HUES48 (cell line): ENCODE results near the gene RAB28.
"Not testable (repeated sequence)": the region's sequence is repeated elsewhere in the genome, so short reads cannot be mapped to it uniquely, and the experiment has no call there.

ENCODE experiments used
- H3K27ac ChIP-seq: one replicate; pipeline ENCODE4 v1.7.0; 2013; ENCODE audit warnings: low read depth, low read length, inconsistent platforms
- H3K27me3 ChIP-seq: 2 replicates; pipeline ENCODE4 v1.6.1; 2013; ENCODE audit warnings: mild to moderate bottlenecking, low read length; ENCODE audit not compliant: control insufficient read depth, insufficient read depth
- H3K36me3 ChIP-seq: 2 replicates; pipeline ENCODE4 v1.6.1; 2013; ENCODE audit warnings: low read length; ENCODE audit not compliant: control insufficient read depth, insufficient read depth
- H3K4me1 ChIP-seq: 2 replicates; pipeline ENCODE4 v1.6.1; 2013; ENCODE audit warnings: mild to moderate bottlenecking, low read length; ENCODE audit not compliant: control insufficient read depth, insufficient read depth
- H3K4me3 ChIP-seq: 2 replicates; pipeline ENCODE4 v1.5.1; 2013; ENCODE audit warnings: mild to moderate bottlenecking, low read depth, low read length
- H3K9ac ChIP-seq: 2 replicates; pipeline ENCODE4 v1.6.1; 2013; ENCODE audit warnings: mild to moderate bottlenecking, low read depth, low read length, moderate library complexity
- H3K9me3 ChIP-seq: 2 replicates; pipeline ENCODE4 v1.6.1; 2013; ENCODE audit warnings: low read length; ENCODE audit not compliant: control insufficient read depth, insufficient read depth

The RAB28 gene

DNA sequence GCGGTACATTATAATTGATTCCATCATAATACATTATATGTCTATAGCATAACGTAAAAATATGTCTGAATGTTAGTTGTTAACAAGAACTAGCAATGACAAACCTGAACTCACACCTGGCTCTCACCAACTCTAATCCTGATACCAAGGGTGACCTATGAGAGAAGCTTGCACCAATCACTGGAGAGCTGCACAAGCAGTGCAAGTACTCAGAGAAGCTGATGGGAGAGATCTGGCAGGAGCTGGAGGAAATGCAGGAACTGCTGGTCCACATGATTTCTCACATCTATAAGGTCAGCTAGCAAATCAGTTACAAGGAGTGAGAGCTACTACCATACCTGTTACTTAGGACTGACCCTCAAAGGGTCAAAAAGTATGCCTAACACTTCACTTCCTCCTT, 74.8 kb downstream of the RAB28 start:
- H3K9ac ChIP-seq: no peak overlapping the region

DNA sequence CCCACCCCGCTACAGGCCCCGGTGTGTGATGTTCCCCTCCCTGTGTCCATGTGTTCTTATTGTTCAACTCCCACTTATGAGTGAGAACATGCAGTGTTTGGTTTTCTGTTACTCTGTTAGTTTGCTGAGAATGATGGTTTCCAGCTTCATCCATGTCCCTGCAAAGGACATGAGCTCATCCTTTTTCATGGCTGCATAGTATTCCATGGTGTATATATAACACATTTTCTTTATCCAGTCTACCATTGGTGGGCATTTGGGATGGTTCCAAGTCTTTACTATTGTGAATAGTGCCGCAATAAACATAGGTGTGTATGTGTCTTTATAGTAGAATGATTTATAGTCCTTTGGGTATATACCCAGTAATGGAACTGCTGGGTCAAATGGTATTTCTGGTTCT, 78.0 kb downstream of the RAB28 start:
- H3K27ac ChIP-seq, H3K36me3 ChIP-seq, H3K9ac ChIP-seq, H3K4me3 ChIP-seq, H3K4me1 ChIP-seq, H3K9me3 ChIP-seq, H3K27me3 ChIP-seq: not testable (repeated sequence)

More for the DNA sequence above, 74.8 kb downstream of the RAB28 start:
- peaks cover 11% of the 10 kb centered on the region for H3K4me1 ChIP-seq
- no peak overlapping the region for H3K27ac ChIP-seq
- H3K27me3 ChIP-seq: no peaks in the 10 kb centered on the region
- no peak overlapping the region for H3K4me3 ChIP-seq
- no peaks in the 10 kb centered on the region for H3K9me3 ChIP-seq
- no peaks in the 10 kb centered on the region for H3K36me3 ChIP-seq

DNA sequence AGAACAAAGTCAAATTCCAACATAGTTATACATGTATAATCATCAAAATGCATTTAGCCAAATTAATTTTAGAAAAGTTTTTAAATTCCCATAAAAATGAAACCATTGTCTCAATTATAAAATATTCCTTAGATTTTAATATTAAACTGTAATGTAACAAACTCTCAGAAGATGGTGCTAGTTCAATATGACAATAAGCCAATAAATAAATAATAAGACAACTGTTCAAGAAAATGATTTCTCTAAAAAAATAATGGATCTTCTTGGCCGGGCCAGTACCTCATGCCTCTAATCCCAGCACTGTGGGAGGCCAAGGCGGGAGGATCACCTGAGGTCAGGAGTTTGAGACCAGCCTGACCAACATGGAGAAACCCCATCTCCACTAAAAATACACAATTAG, 80.3 kb downstream of the RAB28 start:
- Histone ChIP-seq H3K27ac (no peak overlapping the region), H3K36me3 (no peaks in the 10 kb centered on the region), H3K4me3 (no peak overlapping the region), H3K27me3 (no peaks in the 10 kb centered on the region), H3K4me1 (no peaks in the 10 kb centered on the region), H3K9ac (no peak overlapping the region), H3K9me3 (no peaks in the 10 kb centered on the region)

DNA sequence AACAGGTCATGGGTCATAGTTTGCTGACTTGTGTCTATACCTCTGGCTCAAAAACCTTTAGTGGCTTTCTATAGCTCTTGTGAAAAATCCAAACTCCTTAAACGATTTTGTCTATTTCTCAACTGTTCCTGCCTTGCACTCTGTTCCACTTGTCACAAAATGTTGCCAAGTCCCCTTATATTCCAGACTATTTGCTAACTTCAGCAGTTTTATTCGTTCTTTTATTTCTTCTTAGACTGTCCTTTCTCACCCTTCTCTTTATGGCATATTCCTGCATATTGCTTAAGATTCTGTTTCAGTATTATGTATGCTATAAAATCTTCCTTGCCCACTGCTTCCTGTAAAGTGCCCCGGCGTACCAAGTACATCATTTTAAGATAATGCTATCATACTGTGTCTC, 80.8 kb downstream of the RAB28 start:
- H3K9me3 ChIP-seq: no peaks in the 10 kb centered on the region
- H3K4me3 ChIP-seq: no peak overlapping the region
- no peaks in the 10 kb centered on the region for H3K27me3 ChIP-seq
- no peak overlapping the region for H3K9ac ChIP-seq
- no peaks in the 10 kb centered on the region for H3K36me3 ChIP-seq
- no peaks in the 10 kb centered on the region for H3K4me1 ChIP-seq
- H3K27ac ChIP-seq: no peak overlapping the region

DNA sequence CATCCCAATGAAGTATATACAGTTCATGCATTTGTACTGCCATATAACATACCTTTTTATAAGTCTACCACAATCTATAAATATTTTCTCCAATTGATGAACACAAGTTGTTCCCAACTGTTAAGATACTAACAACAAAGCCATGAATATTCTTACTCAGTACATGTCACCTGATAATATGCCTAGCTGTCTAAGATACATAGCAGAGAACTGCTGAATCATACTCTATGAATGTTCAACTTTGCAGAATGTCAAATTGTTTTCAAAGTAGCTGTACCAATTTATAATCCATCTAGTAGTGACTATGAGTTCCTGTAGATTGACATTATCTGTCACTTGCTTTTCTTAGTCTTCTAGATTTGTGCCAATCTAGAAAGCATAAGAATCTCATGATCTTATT, 84.9 kb downstream of the RAB28 start:
- no peak overlapping the region for H3K4me3 ChIP-seq
- no peaks in the 10 kb centered on the region for H3K4me1 ChIP-seq

DNA sequence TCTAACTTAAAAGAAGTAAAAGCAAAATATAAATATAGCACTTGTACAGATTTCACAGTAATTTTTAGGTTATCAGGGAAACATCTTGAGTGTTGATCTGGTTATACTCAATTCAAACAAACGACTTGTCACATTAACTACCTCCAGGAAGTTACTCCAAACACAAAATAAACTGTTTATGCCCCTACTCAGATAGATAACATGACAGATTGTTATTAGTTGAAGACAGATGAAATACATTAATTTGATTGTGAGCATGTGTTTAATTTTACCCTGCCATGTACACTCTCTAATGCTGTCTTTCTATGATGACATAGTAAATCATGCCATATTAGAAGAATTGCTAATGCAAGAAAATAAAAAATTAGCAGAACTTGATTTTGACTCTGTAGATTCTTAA, 88.0 kb downstream of the RAB28 start:
- H3K36me3 ChIP-seq: no peaks in the 10 kb centered on the region
- H3K9me3 ChIP-seq: no peaks in the 10 kb centered on the region
- no peak overlapping the region for H3K27ac ChIP-seq
- H3K4me3 ChIP-seq: no peak overlapping the region
- no peak overlapping the region for H3K9ac ChIP-seq
- no peaks in the 10 kb centered on the region for H3K4me1 ChIP-seq
- H3K27me3 ChIP-seq: no peaks in the 10 kb centered on the region

More for the DNA sequence above, 84.9 kb downstream of the RAB28 start:
- no peaks in the 10 kb centered on the region for H3K27me3 ChIP-seq
- H3K9me3 ChIP-seq: no peaks in the 10 kb centered on the region
- no peaks in the 10 kb centered on the region for H3K36me3 ChIP-seq
- H3K27ac ChIP-seq: no peak overlapping the region
- no peak overlapping the region for H3K9ac ChIP-seq

DNA sequence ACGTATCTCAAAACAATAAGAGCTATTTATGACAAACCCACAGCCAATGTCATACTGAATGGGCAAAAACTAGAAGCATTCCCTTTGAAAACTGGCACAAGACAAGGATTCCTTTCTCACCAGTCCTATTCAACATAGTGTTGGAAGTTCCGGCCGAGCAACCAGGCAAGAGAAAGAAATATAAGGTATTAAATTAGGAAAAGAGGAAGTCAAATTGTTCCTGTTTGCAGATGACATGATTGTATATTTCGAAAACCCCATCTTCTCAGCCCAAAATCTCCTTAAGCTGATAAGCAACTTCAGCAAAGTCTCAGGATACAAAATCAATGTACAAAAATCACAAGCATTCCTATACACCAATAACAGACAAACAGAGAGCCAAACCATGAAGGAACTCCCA, 94.2 kb downstream of the RAB28 start:
- not testable (repeated sequence) for H3K9ac ChIP-seq, H3K9me3 ChIP-seq, H3K4me1 ChIP-seq, H3K27me3 ChIP-seq, H3K4me3 ChIP-seq, H3K27ac ChIP-seq, H3K36me3 ChIP-seq

DNA sequence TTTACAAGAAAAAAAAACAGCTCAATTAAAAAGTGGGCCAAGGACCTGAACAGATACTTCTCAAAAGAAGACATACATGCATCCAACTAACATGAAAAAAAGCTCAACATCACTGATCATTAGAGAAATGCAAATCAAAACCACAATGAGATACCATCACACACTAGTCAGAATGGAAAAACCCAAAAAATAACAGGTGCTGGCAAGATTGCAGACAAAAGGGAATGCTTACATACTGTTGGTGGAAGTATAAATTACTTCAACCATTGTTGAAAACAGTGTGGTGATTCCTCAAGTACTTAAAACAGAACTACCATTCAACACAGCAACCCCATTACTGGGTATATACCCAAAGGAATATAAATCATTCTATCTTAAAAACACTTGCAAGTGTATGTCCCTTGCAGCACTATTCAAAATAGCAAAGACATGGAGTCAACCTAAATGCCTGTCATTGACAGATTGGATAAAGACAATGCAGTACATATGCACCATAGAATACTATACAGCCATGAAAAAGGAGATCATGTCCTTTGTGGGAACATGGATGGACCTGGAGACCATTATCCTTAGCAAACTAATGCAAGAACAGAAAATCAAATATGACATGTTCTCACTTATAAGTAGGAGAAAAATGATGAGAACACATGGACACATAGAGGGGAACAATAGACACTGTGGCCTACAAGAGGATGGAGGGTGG, 97.6 kb downstream of the RAB28 start:
- Histone ChIP-seq H3K9me3 (no peaks in the 10 kb centered on the region), H3K4me3 (no peak overlapping the region), H3K27me3 (no peaks in the 10 kb centered on the region), H3K9ac (no peak overlapping the region), H3K27ac (no peak overlapping the region), H3K36me3 (no peaks in the 10 kb centered on the region), H3K4me1 (peaks cover 5% of the 10 kb centered on the region; the same call in 1 of the 2 replicates)

DNA sequence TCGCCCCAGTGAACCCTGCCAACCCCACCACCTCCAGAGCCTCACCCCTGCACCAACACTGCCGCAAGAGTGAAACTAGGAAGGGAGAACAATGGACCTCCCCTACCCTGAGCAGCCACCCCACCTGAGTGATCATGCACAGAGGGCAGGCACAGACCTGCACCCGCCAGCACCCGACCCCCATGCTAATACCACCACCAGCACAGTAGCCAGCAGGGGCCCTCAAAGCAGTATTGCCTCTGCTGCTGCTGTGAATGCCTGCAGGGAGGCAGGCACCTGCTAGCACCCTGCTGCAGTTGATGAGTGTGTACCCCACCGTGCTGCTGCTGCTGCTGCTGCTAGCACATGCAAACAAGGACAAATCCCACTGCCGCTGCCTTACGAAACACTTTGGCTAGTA, 100.1 kb downstream of the RAB28 start:
- Histone ChIP-seq H3K9me3 (no peaks in the 10 kb centered on the region), H3K27ac (no peak overlapping the region), H3K4me3 (no peak overlapping the region)

DNA sequence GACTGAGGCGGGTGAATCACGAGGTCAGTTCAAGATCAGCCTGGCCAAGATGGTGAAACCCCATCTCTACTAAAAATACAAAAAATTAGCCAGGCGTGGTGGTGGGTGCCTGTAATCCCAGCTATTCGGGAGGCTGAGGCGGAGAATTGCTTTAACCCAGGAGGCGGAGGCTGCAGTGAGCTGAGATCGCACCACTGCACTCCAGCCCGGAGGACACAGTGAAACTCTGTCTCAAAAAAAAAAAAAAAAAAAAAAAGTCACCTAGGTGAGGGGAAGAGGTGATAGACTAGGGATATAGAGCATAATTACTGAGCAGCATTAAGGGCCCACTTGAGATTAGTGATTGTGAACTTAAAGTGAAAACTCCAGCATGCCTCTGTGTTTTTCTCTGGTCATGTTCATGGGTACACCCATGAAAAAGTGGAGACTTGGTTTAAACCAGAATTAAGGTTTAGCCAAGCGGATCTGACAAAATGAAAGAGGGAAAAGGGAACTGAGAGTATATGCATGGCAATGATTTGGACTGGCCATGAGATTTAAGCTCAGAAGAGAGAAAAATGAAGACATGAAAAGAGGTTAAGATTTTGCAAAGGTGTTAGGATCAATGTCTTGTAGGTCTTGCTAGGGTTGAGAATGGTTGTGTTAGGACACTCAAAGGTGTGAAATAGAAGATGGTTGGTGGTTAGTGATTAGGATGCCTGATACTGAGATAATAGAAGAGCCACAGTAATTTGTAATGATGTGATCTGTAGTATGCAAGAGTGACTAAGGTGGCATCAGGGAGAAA, 105.0 kb downstream of the RAB28 start:
- H3K27me3 ChIP-seq: no peaks in the 10 kb centered on the region
- no peaks in the 10 kb centered on the region for H3K36me3 ChIP-seq
- no peak overlapping the region for H3K9ac ChIP-seq
- peaks cover 2% of the 10 kb centered on the region; the same call in 1 of the 2 replicates for H3K4me1 ChIP-seq
- H3K4me3 ChIP-seq: no peak overlapping the region
- H3K27ac ChIP-seq: no peak overlapping the region
- H3K9me3 ChIP-seq: no peaks in the 10 kb centered on the region

More for the DNA sequence above, 100.1 kb downstream of the RAB28 start:
- H3K27me3 ChIP-seq: no peaks in the 10 kb centered on the region
- no peaks in the 10 kb centered on the region for H3K36me3 ChIP-seq
- no peak overlapping the region for H3K9ac ChIP-seq
- peaks cover 5% of the 10 kb centered on the region; the same call in 1 of the 2 replicates for H3K4me1 ChIP-seq

DNA sequence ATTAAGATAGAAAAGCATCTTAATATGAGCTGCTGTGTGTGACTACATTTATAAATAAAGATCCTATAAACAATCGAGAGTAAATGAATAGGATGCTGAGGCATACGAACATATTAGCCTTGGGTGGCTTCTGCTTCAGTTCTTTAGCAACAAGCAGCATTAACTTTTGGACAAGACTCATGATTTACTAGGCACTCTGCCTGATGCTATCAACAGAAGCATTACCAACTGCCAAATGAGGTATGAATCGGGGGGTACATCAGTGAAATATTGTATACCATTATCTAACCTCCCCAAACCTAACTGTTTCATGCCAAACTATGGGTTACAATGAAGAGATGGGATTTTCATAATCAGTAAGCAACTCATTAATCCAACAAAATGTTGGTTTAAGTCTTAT, 113.1 kb downstream of the RAB28 start:
- Histone ChIP-seq H3K27ac (no peak overlapping the region), H3K36me3 (no peaks in the 10 kb centered on the region), H3K27me3 (no peaks in the 10 kb centered on the region)

More for the DNA sequence above, 113.1 kb downstream of the RAB28 start:
- no peak overlapping the region for H3K9ac ChIP-seq
- no peak overlapping the region for H3K4me3 ChIP-seq
- H3K9me3 ChIP-seq: no peaks in the 10 kb centered on the region
- H3K4me1 ChIP-seq: no peaks in the 10 kb centered on the region
